HepG2 (cell line): Measurements from ENCODE around the gene DLEC1. TPM values are rescaled to one million over a fixed set of nuclear protein-coding genes. Genes with fewer than 3 reads are reported as not detected.

ENCODE experiments used
- CHCHD3 ChIP-seq: sonication (generic); formaldehyde crosslinking; IDR thresholded peaks from 2 replicates; pipeline ENCODE4 v1.8.0; 2022; ENCODE audit warnings: mild to moderate bottlenecking, missing genetic modification reagents, moderate library complexity
- CREB1 ChIP-seq, 2 experiments: fragments of 450-650 bp in 1 of 2; IDR thresholded peaks; 2 replicates each; pipeline ENCODE4 v1.6.1; 2016 to 2017; ENCODE audit warnings: control low read depth in 1 of 2, mild to moderate bottlenecking in 1 of 2, missing compliant biosample characterization in 1 of 2, missing genetic modification characterization in 1 of 2
- HNF4A ChIP-seq: sonication (generic); formaldehyde crosslinking; IDR thresholded peaks from 2 replicates; pipeline ENCODE4 v1.4.0; 2020; ENCODE audit warnings: missing genetic modification reagents
- HNRNPK ChIP-seq: fragments of 200-400 bp; formaldehyde crosslinking; IDR thresholded peaks from 2 replicates; pipeline ENCODE4 v1.6.1; 2018; ENCODE audit warnings: low read length, low read depth, moderate library complexity, mild to moderate bottlenecking; ENCODE audit not compliant: poor library complexity, severe bottlenecking
- KAT2B ChIP-seq: fragments of 150-350 bp; IDR thresholded peaks from 2 replicates; pipeline ENCODE4 v1.6.1; 2014; ENCODE audit warnings: low read depth, low read length, borderline replicate concordance
- LCORL ChIP-seq, 2 experiments: fragments of 450-650 bp in 1 of 2; sonication (generic) in 1 of 2; formaldehyde crosslinking in 1 of 2; IDR thresholded peaks; 2 replicates each; pipeline versions ENCODE4 v1.5.0 to v1.6.1; 2017 to 2020; ENCODE audit warnings: antibody characterized with exemption in 1 of 2, missing genetic modification reagents in 1 of 2
- MIER3 ChIP-seq: IDR thresholded peaks from 2 replicates; pipeline ENCODE4 v1.6.1; 2016; ENCODE audit warnings: missing compliant biosample characterization, borderline replicate concordance
- MYNN ChIP-seq: sonication (generic); formaldehyde crosslinking; IDR thresholded peaks from 2 replicates; pipeline ENCODE4 v1.4.0; 2020; ENCODE audit warnings: mild to moderate bottlenecking, low read depth, missing genetic modification reagents
- NAIF1 ChIP-seq: sonication (generic); formaldehyde crosslinking; IDR thresholded peaks from 2 replicates; pipeline ENCODE4 v1.5.0; 2020; ENCODE audit warnings: mild to moderate bottlenecking, missing genetic modification reagents, borderline replicate concordance
- NFKB2 ChIP-seq: sonication (generic); formaldehyde crosslinking; IDR thresholded peaks from 2 replicates; pipeline ENCODE4 v1.4.0; 2020; ENCODE audit warnings: missing genetic modification reagents, borderline replicate concordance
- POLR2AphosphoS5 ChIP-seq: IDR thresholded peaks from 2 replicates; pipeline ENCODE4 v1.6.1; 2012; ENCODE audit warnings: low read depth, low read length
- SALL1 ChIP-seq: sonication (generic); formaldehyde crosslinking; IDR thresholded peaks from 2 replicates; pipeline ENCODE4 v1.8.0; 2022; ENCODE audit warnings: mild to moderate bottlenecking, missing genetic modification reagents
- SALL2 ChIP-seq: sonication (generic); formaldehyde crosslinking; IDR thresholded peaks from 2 replicates; pipeline ENCODE4 v1.8.1; 2023; ENCODE audit warnings: mild to moderate bottlenecking, missing genetic modification reagents, inconsistent platforms
- SIN3A ChIP-seq: IDR thresholded peaks from 2 replicates; pipeline ENCODE4 v1.6.1; 2011; ENCODE audit warnings: low read depth, mild to moderate bottlenecking, control low read depth, low read length, borderline replicate concordance
- SP2 ChIP-seq: sonication (generic); formaldehyde crosslinking; IDR thresholded peaks from 2 replicates; pipeline ENCODE4 v1.5.1; 2020; ENCODE audit warnings: mild to moderate bottlenecking, missing genetic modification reagents
- STAT5B ChIP-seq: sonication (generic); formaldehyde crosslinking; IDR thresholded peaks from 2 replicates; pipeline ENCODE4 v1.4.0; 2020; ENCODE audit warnings: missing genetic modification reagents
- TEAD3 ChIP-seq: optimal IDR thresholded peaks from 2 replicates; pipeline ENCODE3; 2016; ENCODE audit warnings: borderline replicate concordance
- TFE3 ChIP-seq: IDR thresholded peaks from 2 replicates; pipeline ENCODE4 v1.6.1; 2016
- THAP11 ChIP-seq: IDR thresholded peaks from 2 replicates; pipeline ENCODE4 v1.6.1; 2016; ENCODE audit warnings: missing biosample characterization, missing genetic modification reagents
- TIGD3 ChIP-seq: sonication (generic); formaldehyde crosslinking; IDR thresholded peaks from 2 replicates; pipeline ENCODE4 v1.5.1; 2020; ENCODE audit warnings: mild to moderate bottlenecking, missing genetic modification reagents, borderline replicate concordance
- TMF1 ChIP-seq: sonication (generic); formaldehyde crosslinking; IDR thresholded peaks from 2 replicates; pipeline ENCODE4 v1.8.1; 2022; ENCODE audit warnings: low read depth, missing genetic modification reagents
- TOPORS ChIP-seq: sonication (generic); formaldehyde crosslinking; IDR thresholded peaks from 2 replicates; pipeline ENCODE4 v1.8.0; 2023; ENCODE audit warnings: mild to moderate bottlenecking, missing genetic modification reagents
- ZNF282 ChIP-seq: fragments of 450-650 bp; IDR thresholded peaks from 2 replicates; pipeline ENCODE4 v1.6.1; 2018; ENCODE audit not compliant: partially characterized antibody
- ZNF446 ChIP-seq: sonication (generic); formaldehyde crosslinking; IDR thresholded peaks from 2 replicates; pipeline ENCODE4 v1.5.0; 2020; ENCODE audit warnings: mild to moderate bottlenecking, missing genetic modification reagents
- ZNF605 ChIP-seq: sonication (generic); formaldehyde crosslinking; IDR thresholded peaks from 2 replicates; pipeline ENCODE4 v1.8.0; 2022; ENCODE audit warnings: mild to moderate bottlenecking, missing genetic modification reagents
- ZNF629 ChIP-seq: sonication (generic); formaldehyde crosslinking; conservative IDR thresholded peaks from 2 replicates; pipeline ENCODE4 v1.5.0; 2020; ENCODE audit warnings: missing genetic modification reagents
- ZNF782 ChIP-seq: sonication (generic); formaldehyde crosslinking; IDR thresholded peaks from 2 replicates; pipeline ENCODE4 v1.4.0; 2020; ENCODE audit warnings: missing genetic modification reagents, mild to moderate bottlenecking, borderline replicate concordance
- ZNF883 ChIP-seq: sonication (generic); formaldehyde crosslinking; IDR thresholded peaks from 2 replicates; pipeline ENCODE4 v1.5.1; 2020; ENCODE audit warnings: mild to moderate bottlenecking, missing genetic modification reagents; ENCODE audit errors: not compliant biosample characterization
- polyA plus RNA-seq, 8 experiments: library from polyadenylated mRNA; depleted of rRNA in 3 of 8; stranded (reverse) in 7 of 8; unstranded in 1 of 8; fragments of >200 nt; fragmentation: Illumina TruSeq in 4 of 8; extraction: Trizol in 4 of 8; gene quantifications; 2 replicates each; pipeline versions ENCODE4 v1.2.1 to v1.2.3, GENCODE V29; 2011 to 2016; ENCODE audit warnings: low read depth in 4 of 8, missing spikeins in 1 of 8, mixed read lengths in 1 of 8; ENCODE audit not compliant: insufficient read depth in 1 of 8
- total RNA-seq, 5 experiments: library from RNA; depleted of rRNA; stranded (reverse); fragments of >200 nt; fragmentation: Illumina TruSeq; extraction: Trizol; gene quantifications; 2 replicates each; pipeline ENCODE4 v1.2.3, GENCODE V29; 2016; ENCODE audit warnings: low read depth in 1 of 5

The DLEC1 gene
- total and polyA plus RNA-seq, 2 of the 13 experiments (the other 11 are each of a cell fraction or from before 2014, with no cell fraction given), result 0.09 TPM; not detected in 1

GRCh38 chr3:38164952-38165721 is 126.1 kb downstream of the DLEC1 start, which contains the start of gene OXSR1 (continued):
- TF ChIP-seq POLR2AphosphoS5 (peak; percentile 77), TFE3 (CRISPR knock-in tag) (peak; percentile 31; the same call in 1 of the 2 replicates), TMF1 (CRISPR knock-in tag) (no peak; the same call in 1 of the 2 replicates), ZNF782 (CRISPR knock-in tag) (0 out of 2 replicates have a peak, but pooled peaks have one; percentile 44), MYNN (CRISPR knock-in tag) (no peak), TIGD3 (CRISPR knock-in tag) (peak; percentile 52; the same call in 1 of the 2 replicates), SALL1 (peak; percentile 78), LCORL (IDR thresholded peaks at IDR 0.05) (no peak), LCORL (CRISPR knock-in tag; IDR thresholded peaks at IDR 0.05) (0 out of 2 replicates have a peak, but pooled peaks have one; percentile 33), TEAD3 (CRISPR knock-in tag) (peak; percentile 15), KAT2B (no peak), HNRNPK (peak; percentile 88), TOPORS (no peak), MIER3 (CRISPR knock-in tag) (peak; percentile 41), SALL2 (CRISPR knock-in tag) (peak; percentile 55; the same call in 1 of the 2 replicates), ZNF883 (peak; percentile 21), HNF4A (CRISPR knock-in tag) (no peak), NAIF1 (0 out of 2 replicates have a peak, but pooled peaks have one; percentile 59), STAT5B (CRISPR knock-in tag) (no peak), ZNF446 (CRISPR knock-in tag) (peak; percentile 32; the same call in 1 of the 2 replicates), ZNF605 (CRISPR knock-in tag) (peak; percentile 38; the same call in 1 of the 2 replicates), ZNF282 (no peak), SP2 (CRISPR knock-in tag) (peak; percentile 98), ZNF629 (CRISPR knock-in tag) (0 out of 2 replicates have a peak, but pooled peaks have one; percentile 11), CHCHD3 (CRISPR knock-in tag) (peak; percentile 89; the same call in 1 of the 2 replicates), THAP11 (CRISPR knock-in tag) (peak; percentile 86), CREB1 (IDR thresholded peaks at IDR 0.05) (peak; percentile 100), CREB1 (CRISPR knock-in tag; IDR thresholded peaks at IDR 0.05) (peak; percentile 98), NFKB2 (CRISPR knock-in tag) (peak; percentile 73; the same call in 1 of the 2 replicates), SIN3A (peak; percentile 62; the same call in 1 of the 2 replicates)
